ENCODE results near the gene SESN2.
"Not testable (repeated sequence)": the region's sequence is repeated elsewhere in the genome, so short reads cannot be mapped to it uniquely, and the experiment has no call there.

The SESN2 gene

DNA sequence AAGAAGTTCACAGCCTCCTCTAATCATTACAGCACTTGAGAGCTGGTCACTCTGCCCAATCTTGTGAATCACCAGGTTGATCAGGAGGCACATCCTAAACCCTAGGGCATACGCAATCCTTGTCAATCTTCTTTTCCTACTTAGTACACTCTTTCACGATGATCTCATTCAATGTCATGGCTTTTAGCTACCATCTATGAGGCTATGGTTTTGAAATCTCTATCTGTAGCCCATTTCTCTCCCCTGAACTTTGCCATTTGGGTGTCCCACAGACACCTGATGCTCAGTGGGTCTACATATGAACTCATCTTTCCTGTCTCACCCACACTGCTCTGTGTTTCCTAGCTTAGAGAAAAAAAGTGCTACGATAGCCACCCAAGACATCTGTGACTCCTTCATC lies 67.7 kb downstream of the SESN2 start:
- no peak for DNase-seq (ENCODE audit: low read depth in 2 of 2)

DNA sequence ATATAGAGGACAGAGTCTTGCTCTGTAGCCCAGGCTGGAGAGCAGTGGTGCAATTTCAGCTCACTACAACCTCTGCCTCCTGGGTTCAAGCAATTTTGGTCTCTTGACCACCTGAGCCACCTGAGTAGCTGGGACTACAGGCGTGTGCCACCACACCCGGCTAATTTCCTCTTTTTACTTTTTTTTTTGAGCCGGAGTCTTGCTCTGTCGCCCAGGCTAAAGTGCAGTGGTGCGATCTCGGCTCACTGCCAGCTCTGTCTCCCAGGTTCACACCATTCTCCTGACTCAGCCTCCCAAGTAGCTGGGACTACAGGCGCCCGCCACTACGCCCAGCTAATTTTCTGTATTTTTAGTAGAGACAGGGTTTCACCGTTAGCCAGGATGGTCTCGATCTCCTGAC lies 68.1 kb downstream of the SESN2 start:
- DNase-seq (ENCODE audit: low read depth in 2 of 2), result not testable (repeated sequence)

DNA sequence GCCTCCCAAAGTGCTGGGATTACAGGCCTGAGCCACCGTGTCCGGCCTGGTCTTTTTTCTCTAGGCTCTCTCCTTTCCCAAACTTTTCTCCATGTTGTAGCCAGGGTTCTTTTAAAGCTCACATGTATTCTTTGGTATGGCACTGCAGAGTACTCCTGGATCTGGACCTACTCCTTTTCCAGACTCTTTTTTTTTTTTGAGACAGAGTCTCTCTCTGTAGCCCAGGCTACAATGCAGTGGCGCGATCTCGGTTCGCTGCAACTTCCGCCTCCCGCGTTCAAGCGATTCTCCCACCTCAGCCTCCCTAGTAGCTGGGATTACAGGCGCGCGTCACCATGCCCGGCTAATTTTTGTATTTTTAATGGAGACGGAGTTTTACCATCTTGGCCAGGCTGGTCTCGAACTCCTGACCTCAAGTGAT lies 68.9 kb downstream of the SESN2 start:
- DNase-seq (ENCODE audit: low read depth in 2 of 2), result no peak

DNA sequence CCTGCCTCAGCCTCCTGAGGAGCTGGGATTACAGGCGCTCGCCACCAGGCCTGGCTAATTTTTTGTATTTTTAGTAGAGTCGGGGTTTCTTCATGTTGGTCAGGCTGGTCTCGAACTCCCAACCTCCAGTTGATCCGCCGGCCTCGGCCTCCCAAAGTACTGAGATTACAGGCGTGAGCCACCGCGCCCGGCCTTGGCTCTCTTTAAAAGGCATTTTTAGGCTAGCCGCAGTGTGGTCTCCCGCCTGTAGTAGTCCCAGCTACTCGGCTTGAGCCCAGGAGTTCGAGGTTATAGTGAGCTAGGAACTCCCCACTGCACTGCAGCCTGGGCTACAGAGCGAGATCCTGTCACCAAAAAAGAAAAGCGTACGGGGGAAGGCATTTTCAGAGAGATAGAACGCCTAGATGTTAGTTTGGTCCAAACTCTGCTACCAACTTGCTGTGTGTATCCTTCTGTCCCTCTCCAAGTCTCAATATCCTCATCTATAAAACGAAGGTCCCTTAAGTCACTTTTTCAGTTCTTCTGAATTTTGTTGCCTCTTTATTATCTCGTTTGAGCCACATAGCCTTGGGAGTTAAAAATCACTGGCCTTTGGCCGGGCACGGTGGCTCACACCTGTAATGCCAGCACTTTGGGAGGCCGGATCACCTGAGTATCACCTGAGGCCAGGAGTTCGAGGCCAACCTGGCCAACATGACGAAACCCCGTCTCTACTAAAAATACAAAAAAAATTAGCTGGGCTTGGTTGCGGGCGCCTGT lies 70.3 kb downstream of the SESN2 start:
- peak; percentile 12 to 23 for DNase-seq (ENCODE audit: low read depth in 2 of 2)

Measured in activated CD4-positive, alpha-beta T cell treated with anti-CD3 and anti-CD28 coated beads for 24 hours (primary cell).